Urothelium cell line (cell line): ENCODE results near the gene ZBTB47.

Experiments
- DNase-seq: peaks from one replicate; pipeline ENCODE4 v3.0.0; 2011; ENCODE audit warnings: low spot score, mixed read lengths
- FAIRE-seq: peaks from 2 replicates; lab custom pipeline; 2011; peaks lifted over from hg19 to GRCh38; lab: Jason Lieb, UNC

The ZBTB47 gene

DNA sequence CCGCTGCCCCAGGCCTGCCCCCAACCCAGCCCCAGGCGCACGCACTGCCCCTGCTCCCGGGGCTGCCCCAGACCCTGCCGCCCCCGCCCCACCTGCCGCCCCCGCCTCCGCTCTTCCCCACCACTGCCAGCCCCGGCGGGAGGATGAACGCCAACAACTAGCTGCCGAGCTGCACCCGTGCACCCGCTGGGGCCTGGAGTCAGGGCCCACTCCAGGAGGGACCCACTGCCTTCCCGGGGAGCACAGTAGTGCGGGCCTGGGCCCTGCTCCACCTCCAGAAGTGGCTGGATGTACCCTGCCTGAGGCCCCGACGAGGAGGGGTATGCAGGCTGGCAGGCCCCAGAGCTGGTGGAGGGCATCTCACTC lies 10.9 kb downstream of the ZBTB47 start:
- FAIRE-seq, result no peak
- no peak for DNase-seq

DNA sequence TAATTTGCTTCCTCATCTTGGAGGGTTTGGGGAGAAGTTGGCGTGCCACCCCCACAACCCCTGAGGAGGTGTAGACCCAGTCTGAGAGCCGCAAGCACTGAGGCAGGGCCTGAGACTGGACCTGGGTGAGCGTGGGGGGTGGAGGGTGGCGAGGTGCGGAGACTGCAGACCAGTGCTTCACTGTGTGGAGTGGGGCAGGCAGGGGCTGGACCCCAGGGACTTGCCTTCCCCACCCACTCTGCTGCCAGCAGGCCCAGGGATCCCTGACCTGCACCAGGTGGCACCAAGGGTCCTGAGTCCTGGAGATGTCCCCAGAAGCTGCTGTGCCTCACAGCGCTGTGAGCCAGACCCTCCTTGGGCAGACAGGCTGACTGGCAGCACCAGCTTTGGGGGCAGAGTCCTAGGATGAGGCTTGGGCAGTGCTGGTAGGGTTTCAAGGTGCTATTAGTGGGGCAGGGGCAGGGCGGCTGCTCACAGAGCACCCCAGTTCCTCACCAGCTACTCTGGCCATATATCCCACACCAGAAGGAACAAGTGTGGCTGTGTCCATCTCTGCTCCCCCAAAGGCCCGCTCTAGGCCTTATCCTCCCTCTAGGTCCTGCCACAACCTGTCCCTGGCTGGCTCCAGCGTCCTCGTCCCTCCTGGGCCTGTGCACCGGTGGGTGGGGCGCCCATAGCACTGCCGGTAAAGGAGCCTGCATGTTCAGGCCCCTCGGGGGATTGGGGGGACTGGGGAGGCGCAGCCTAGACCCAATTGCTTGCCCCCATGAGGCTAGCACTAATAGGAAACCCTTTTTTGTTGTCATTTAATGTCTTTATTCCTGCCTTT lies 11.8 kb downstream of the ZBTB47 start:
- no peak for DNase-seq
- no peak for FAIRE-seq

DNA sequence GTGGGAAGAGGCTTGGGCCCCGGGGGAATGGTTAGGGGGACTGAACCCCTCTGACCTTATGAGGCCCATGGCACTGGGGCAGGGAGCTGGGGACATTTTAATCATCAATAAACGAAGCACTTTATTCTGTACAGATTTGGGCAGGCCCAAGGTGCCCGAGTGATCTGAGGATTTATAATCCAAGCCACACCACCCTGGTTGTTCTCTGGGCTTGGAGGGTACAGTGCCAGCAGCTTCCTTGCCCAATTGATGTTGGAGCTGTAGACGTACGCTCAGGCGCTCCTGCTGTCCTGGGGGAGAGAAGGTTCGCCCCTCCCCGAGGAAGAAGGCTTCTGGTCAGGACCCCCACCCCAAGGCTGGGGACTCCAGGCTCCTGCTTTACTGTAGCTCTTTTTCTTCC lies 12.5 kb downstream of the ZBTB47 start:
- FAIRE-seq, result no peak
- DNase-seq, result no peak

DNA sequence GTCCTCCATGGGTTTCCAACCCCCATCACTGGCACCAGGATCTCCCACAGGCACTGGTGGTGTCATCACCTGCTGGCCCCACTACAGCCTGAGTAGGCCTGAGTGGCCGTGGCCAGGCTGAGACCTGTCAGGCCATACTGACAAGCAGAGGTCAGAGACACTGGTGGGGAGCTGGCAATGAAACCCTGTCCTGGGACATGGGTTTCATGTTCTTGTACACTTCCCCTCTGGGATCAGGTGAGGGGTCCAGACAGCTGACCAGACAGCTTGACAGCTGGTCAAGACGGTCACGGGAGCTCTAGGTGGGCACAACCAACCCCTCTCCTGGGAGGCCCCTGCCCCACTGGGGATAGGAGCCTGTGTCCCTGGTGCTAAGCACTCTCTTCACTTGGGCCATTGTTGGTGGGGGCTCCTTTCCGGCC lies 13.1 kb downstream of the ZBTB47 start:
- no peak for DNase-seq
- FAIRE-seq, result no peak

DNA sequence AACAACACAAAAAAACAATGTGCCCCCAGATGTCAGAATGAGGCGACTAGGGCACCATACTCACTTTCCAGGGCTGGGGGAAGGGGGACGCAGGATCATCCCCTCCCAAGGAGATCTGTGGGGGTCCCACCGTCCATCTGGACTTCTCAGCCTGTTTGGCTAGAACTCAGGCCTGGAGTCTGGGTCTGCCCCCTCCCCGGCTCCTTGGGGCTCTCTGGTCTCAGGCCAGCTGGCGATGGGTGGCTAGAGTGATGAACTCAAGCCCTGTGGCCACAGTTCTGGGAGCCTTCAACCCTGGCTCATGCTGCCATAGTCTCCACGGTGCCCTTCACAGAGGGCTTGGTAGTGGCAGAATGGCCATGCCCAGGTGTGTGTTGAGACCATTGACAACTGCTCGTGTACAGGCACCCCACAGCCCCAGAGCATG lies 13.6 kb downstream of the ZBTB47 start:
- DNase-seq (no peak), FAIRE-seq (no peak)

DNA sequence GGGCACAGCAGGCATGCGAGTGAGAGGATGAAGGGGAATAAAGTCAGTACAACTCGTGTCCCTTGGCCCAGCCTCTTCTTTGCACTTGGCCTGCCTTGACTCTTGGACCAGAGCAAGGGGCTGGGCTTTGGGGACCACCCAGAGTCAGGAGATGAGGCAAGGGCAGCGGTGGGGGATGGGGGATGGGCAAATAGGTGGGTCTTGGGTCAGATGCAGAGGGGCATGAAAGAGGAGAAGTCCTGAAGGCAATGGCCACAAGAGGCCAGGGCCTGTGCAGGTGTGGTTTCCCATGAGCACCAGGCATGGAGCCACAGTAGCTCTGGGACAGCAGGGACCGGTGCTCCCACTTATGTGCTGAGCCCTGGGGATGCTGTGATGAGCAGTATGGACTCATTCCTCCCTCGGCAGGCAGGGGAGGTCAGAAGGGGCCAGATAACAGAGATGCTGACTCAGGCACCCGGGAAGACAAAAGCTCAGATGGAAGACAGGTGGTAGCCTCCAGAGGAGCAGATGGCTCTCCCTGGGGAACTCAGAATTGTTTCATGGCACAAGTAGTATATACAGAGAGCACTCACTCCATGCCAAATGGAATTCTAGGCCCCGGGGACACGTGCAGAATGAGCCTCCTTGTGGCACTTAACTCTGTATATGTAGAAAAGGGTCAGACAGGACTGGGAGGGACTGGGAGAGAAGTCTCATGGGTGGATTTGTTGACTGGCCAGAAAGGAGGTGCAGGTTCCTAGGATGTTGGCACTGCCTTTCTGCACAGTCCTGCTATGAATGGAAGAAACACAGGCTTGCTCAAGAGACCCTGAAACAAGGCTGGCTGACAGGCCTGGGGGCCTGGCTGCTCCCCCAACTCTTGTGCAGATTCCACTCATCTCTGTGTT lies 14.3 kb downstream of the ZBTB47 start:
- no peak for FAIRE-seq
- DNase-seq, result no peak

DNA sequence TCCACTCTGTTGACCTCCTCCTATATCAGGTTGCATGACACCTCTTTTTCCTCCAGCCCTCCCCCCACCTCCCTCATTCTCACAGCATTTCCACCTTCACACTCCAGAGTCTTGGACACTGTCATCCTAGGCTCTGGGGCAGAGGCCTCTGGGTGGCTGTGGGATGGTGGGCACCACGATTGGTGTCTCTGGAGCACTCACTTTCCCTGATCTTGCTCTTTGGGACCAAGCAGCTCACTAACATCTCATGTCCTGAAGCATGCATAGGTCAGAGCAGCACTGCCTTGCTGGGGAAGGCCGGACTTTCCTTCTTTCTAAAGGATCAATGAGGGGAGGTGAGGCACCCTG lies 14.9 kb downstream of the ZBTB47 start:
- FAIRE-seq (no peak), DNase-seq (no peak)

DNA sequence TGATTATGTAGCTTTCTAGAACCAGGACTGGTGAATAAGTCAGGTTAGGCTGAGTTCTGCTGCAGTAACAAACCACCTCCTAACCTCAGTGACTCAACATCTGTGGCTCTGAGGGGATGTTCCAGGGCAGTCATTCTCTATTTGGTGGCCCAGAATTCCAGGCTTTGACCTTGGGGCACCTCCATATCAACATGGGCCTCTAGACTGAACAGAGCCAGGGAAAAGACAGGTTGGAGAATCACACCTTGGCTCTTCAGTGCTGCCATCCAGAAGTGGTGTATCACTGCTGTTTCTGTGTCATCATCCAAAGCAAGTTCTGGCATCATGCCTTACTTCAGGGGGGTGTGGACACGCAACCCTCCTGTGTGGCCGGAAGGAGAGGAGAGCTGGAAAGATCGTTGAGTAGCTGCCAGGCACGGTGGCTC lies 15.3 kb downstream of the ZBTB47 start:
- no peak for FAIRE-seq

DNA sequence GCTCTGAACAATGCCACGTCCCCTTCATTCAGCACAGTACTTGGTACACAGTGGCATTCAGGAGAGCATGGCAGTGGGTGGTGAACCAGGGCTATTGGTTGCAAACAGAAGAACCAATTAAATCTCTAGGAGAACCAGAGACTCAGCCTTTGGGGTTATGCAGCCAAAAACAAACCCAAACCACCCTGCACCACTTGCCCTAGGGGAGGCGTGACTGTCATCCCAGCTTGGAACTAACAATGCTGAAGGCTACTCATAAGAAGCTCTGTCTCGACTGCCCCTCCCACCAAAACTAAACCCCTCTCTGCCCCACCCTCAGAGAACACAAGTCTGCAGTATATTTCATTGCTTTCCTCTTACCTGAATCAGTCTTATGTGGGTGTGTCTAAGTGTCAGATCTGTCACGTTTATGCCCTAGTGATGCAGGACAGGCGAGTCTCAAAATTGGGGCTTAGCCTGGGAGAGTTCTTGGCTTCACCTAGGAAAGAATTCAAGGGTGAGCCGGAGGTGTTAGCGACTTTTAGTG lies 16.6 kb downstream of the ZBTB47 start:
- DNase-seq (no peak), FAIRE-seq (no peak)

More for the DNA sequence above, 15.3 kb downstream of the ZBTB47 start:
- DNase-seq, result no peak

DNA sequence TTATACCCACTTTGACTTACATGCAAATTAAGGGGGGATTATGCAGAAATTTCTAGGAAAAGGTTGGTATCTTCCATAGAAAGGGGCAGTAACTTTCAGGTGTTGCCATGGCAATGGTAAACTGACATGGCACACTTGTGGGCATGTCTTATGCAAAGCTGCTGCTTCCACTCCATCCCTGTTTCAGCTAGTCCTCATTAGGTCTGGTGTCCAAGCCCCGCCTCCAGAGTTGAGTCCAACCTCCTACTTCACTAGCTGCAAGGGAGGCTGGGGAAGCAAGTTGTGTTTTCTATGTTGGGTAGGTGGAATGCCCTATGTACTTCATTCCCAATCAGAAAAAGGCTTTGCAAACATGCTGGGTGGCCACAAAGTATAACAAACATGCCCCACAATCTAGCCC lies 17.2 kb downstream of the ZBTB47 start:
- no peak for DNase-seq
- FAIRE-seq, result no peak

DNA sequence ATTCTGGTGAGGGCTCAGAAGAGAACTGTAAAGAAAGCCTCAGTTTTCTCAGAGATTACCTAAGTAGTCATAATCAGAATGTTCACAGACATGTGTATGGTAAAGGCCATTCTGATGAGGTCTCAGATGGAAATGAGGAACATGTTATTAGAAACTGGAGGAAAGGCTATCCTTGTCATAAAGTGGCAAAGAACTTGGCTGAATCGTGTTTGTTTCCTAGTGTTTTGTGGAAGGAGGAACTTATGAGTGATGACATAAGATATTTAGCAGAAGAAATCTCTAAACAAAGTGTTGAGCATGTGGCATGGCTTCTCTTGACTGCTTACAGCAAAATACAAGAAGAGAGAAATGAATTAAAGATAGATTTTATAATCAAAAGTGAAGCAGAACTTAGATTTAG lies 19.0 kb downstream of the ZBTB47 start:
- no peak for FAIRE-seq
- no peak for DNase-seq

DNA sequence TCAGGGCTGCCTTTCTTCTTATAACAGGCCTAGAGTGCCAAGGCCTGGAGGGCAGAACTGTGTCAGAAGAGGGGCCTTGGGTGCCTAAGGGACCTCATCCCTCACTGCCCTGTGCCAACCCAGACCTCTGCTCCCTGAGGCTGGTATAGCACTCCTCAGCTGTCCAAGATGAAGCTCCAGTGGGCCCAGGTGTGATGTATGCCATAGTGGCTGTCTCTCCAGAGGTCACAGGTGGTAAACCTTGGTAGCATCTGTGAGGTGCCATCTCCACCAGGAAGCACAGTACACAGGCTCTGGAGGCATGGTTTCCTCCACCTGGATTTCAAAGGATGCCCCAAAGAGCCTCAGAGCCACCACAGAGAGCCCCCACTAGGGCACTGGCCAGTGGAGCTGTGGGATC lies 19.6 kb downstream of the ZBTB47 start:
- no peak for FAIRE-seq

DNA sequence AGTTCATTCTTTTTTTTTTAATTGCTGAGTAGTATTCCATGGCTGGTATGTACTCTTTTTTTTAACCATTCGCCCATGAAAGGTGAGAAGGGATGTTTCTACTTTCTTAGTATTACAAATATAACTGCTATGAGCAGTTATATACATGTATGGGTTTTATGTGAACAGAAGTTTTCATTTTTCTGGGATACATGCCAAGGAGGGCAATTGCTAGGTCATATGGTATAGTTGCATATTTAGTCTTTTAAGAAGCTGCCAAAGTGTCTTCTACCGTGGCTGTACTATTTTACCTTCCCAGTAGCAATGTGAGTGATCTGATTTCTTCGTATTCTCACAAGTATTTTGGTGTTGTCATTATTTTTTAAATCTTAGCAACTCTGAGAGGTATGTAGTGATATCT lies 20.6 kb downstream of the ZBTB47 start:
- no peak for DNase-seq
- FAIRE-seq, result no peak

More for the DNA sequence above, 19.6 kb downstream of the ZBTB47 start:
- DNase-seq, result no peak

DNA sequence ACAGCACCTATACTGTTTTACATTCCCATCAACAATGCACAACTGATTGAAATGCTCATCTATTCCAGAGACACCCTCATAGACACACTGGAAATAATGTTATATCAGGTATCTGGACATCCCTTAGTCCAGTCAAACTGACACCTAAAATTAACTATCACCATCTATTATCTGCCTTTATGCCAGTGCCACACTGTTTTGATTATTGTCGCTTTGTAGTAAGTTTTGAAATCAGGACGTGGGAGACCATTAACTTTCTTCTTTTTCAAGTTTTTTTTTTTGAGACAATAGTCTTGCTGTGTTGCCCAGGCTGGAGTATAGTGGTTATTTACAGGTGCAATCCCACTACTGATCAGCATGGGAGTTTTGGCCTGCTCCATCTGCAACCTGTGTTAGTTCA lies 22.4 kb downstream of the ZBTB47 start:
- no peak for DNase-seq
- no peak for FAIRE-seq

DNA sequence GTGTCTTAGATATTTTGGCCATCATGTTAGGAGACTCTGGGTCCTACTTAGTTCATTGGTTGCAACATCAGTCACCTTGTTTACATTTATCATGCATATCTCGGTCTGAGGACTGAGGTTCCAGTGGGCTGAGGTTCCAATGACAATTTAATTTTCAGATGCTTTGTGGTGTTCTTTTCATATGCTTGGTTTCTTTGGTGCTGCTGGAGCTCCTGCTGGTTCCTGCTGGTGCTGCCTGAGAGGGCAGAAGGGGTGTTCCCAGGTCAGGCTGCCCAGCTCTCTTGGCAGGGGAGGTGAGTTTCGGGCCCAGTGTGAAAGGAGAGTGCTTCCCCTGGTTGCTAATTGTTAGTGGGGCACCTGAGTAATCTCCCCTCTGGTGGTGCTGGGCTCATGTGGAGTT lies 24.9 kb downstream of the ZBTB47 start:
- DNase-seq, result no peak
- no peak for FAIRE-seq

DNA sequence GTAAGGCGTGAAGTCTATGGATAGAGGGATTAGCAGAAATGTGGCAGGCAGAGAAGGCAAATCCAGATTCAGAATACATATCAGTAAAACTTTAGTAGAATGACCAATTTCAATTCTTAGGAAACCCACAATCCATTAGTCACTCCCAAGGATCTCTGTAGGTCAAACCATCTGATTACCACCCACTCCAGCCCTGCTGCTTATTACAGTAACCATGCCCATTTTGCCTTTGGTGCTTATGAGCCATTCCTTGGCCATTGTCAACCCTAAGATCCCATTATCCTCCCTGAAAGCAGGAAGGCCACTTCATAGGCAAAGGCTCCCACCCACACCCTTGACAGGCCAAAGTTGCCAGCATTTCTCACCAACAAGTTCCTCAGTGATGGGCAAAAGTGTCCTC lies 26.8 kb downstream of the ZBTB47 start:
- no peak for DNase-seq
- no peak for FAIRE-seq

DNA sequence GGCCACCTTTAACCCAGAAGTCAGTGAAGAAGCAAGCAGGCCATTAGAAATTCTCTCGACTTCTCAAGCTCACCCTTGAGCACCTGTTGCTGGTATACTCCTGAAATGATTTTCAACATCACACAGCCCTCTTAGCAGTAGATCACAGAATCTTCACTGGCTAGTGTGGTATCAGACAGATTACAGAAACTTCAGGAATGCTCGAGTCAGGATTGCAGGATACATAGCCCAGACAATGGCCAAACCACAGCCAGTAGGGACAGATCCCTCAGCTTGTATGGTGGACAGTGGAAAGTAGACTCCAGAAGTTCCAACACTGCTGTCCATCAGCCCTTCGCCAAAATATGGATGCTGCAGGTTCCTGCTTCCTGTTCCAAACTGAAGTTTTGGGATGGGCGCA lies 27.3 kb downstream of the ZBTB47 start:
- FAIRE-seq (no peak), DNase-seq (no peak)

DNA sequence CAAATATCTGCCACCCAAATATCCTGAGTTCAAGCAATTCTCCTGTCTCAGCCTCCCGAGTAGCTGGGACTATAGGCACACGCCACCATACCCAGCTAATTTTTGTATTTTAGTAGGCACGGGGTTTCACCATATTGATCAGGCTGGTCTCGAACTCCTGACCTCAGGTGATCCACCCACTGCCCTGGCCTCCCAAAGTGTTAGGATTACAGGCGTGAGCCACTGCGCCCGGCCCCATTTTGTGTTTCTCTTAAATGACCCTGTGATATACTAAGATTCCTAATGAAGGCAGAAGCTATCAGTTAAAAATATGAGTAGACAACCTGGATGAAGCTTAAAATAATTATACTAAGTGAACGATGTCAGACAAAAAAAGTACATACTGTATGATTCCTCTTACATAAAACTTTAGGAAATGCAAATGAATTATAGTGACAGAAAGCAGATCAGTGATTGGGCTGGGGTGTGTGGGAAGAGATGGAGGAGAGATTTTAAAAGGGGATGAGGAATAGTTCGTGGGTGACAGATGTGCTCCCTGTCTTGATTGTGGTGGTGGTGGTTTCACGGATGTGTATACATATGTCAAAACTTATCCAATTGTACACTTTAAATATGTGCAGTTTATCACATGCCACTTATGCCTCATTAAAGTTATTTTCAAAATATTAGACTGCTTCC lies 28.0 kb downstream of the ZBTB47 start:
- DNase-seq, result no peak

DNA sequence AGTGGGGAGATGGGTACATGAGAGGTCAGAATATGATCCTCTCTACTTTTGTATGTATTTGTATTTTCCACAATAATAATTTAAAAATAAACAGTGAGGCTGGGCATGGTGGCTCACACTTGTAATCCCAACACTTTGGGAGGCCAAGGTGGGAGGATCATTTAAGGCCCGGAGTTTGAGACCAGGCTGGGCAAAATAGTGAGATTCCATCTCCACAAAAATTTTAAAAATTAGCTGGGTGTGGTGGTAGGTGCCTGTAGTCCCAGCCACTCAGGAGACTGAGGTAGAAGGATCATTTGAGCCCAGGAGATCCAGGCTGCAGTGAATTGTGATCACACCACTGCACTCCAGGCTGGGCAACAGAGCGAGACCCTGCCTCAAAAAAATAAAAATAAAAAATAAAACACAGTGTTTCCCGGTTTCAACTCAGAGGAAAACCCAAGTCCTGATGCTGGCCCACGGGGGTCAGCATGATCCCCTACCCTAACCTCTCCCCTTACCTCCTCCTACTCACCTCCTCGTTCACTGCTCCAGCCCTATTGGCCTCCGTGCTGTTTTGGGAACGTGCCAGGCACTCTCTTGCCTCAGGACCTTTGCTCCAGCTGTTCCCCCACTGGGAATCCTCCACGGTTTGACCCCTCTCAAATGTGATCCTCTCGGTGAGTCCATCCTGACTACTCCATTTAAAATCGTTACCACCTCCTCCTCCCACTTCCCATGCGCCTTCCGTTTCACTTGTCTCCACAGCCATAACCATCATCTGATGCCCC lies 29.0 kb downstream of the ZBTB47 start:
- DNase-seq (no peak), FAIRE-seq (no peak)

More for the DNA sequence above, 28.0 kb downstream of the ZBTB47 start:
- no peak for FAIRE-seq

DNA sequence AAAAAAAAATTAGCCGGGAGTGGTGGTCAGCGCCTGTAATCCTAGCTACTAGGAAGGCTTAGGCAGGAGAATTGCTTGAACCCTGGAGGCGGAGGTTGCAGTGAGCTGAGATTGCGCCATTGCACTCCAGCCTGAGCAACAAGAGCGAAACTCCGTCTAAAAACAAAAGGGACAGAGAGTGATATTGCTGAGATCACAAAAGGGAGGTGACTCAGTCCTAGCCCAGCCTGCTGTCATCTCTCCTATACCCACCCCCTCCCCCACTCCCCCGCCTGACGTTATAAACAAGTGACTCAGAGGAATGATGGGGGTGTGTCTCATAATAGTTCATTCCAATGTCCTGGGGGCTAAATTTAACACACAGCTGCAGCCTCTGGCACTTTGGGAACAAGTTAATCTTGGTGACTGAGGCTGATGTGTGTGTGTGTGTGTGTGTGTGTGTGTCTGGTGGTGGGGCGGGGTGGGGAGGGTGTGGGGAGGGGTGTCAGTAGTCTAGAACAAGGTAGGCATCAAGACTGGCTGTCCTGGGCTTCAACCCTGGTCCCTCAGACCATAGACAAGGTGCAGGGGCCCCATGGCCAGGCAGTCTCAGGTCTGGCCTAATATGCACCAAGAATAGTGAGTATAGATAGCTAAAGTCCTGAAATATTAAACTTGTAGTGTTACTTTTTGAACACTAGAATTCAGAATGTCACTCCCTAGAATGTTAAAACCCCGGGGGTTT lies 30.5 kb downstream of the ZBTB47 start:
- FAIRE-seq (no peak), DNase-seq (peak; percentile 95)
